Measurements from ENCODE around the gene AKAP7. TPM values are rescaled to one million over a fixed set of nuclear protein-coding genes. Genes with fewer than 3 reads are reported as not detected.

AKAP7 gene
- total and polyA plus RNA-seq, 2 donors (not counting 3 experiments of a cell fraction or from before 2014, with no cell fraction given): 0.76 to 3.3 TPM

- peaks cover 0 to 3% of the 10 kb centered on the region in 2 experiments for H3K27me3 ChIP-seq (ENCODE audit: control insufficient read depth in 2 of 2, insufficient read depth in 2 of 2, low read length in 2 of 2)
- CTCF ChIA-PET: interaction anchor here (1.4 kb wide), 1 partner anchor 39 kb away, joined by 3 read pairs; no protein-coding TSS in a partner anchor
- intact Hi-C loops (cut with micrococcal nuclease) (no loop called here), dilution Hi-C loops (cut with MboI; ENCODE audit: extremely low pct_ligation_motif_present, low sequenced_read_pairs) (no loop called here)
- no peak overlapping the region for H3K4me2 ChIP-seq (ENCODE audit: insufficient read depth, low read length)
- H3K79me2 ChIP-seq (ENCODE audit: control insufficient read depth, insufficient read depth, low read length): no peaks in the 10 kb centered on the region
- FAIRE-seq: no peak
- BruUV-seq (replicated peaks): no TSS peak
- no peak overlapping the region for H3K9ac ChIP-seq (replicated peaks; ENCODE audit: extremely low read depth, insufficient read depth, low read length)
- no peaks in the 10 kb centered on the region for H3K4me1 ChIP-seq (ENCODE audit: control insufficient read depth, extremely low read depth, insufficient read depth, low read length)
- no peaks in the 10 kb centered on the region for H3K9me1 ChIP-seq (replicated peaks; ENCODE audit: control insufficient read depth, extremely low read depth, insufficient read depth, low read length)
- POLR2A ChIA-PET: no interaction called here
- DNase-seq (ENCODE audit: low read depth, low spot score): no peak
- H2AFZ ChIP-seq (ENCODE audit: low read depth, low read length): no peak overlapping the region
- no peaks in the 10 kb centered on the region for H4K20me1 ChIP-seq (replicated peaks; ENCODE audit: control insufficient read depth, extremely low read depth, insufficient read depth, low read length)
- H3K27ac ChIP-seq (ENCODE audit: insufficient read depth, low read depth, low read length): no peak overlapping the region
- H3K36me3 ChIP-seq (ENCODE audit: control insufficient read depth in 2 of 2, extremely low read depth in 1 of 2, insufficient read depth in 2 of 2, low read length in 2 of 2): no peaks in the 10 kb centered on the region
- H3K9me3 ChIP-seq (replicated peaks; ENCODE audit: control insufficient read depth, insufficient read depth, low read length): no peaks in the 10 kb centered on the region
- TF ChIP-seq POLR2AphosphoS5 (IDR thresholded peaks at IDR 0.05; ENCODE audit: insufficient read depth, low read depth, low read length) (no peak), MAX (IDR thresholded peaks at IDR 0.05; ENCODE audit: insufficient read depth, insufficient read length) (no peak), POLR2A (IDR thresholded peaks at IDR 0.05; ENCODE audit: low read depth, low read length) (no peak), FOS (IDR thresholded peaks at IDR 0.05; ENCODE audit: borderline replicate concordance, insufficient read depth, low read length) (no peak)
- no peak overlapping the region for H3K4me3 ChIP-seq (replicated peaks in 1 of 3; ENCODE audit: insufficient read depth in 1 of 3, low read depth in 1 of 3, low read length in 3 of 3)
Observed at GRCh38 chr6:131331151-131331550, 195.9 kb downstream of the AKAP7 start.

GRCh38 chr6:131331873-131332781 is 196.9 kb downstream of the AKAP7 start:
- intact Hi-C loops (cut with micrococcal nuclease) (no loop called here), dilution Hi-C loops (cut with MboI; ENCODE audit: extremely low pct_ligation_motif_present, low sequenced_read_pairs) (no loop called here)
- Histone ChIP-seq H4K20me1 (replicated peaks; ENCODE audit: control insufficient read depth, extremely low read depth, insufficient read depth, low read length) (no peaks in the 10 kb centered on the region), H3K27ac (ENCODE audit: insufficient read depth, low read depth, low read length) (no peak overlapping the region), H3K9ac (replicated peaks; ENCODE audit: extremely low read depth, insufficient read depth, low read length) (no peak overlapping the region), H3K79me2 (ENCODE audit: control insufficient read depth, insufficient read depth, low read length) (no peaks in the 10 kb centered on the region), H3K4me1 (ENCODE audit: control insufficient read depth, extremely low read depth, insufficient read depth, low read length) (no peaks in the 10 kb centered on the region), H2AFZ (ENCODE audit: low read depth, low read length) (no peak overlapping the region), H3K9me3 (replicated peaks; ENCODE audit: control insufficient read depth, insufficient read depth, low read length) (no peaks in the 10 kb centered on the region), H3K4me2 (ENCODE audit: insufficient read depth, low read length) (no peak overlapping the region), H3K27me3 (ENCODE audit: control insufficient read depth in 2 of 2, insufficient read depth in 2 of 2, low read length in 2 of 2) (peaks cover 0 to 3% of the 10 kb centered on the region in 2 experiments), H3K4me3 (replicated peaks in 1 of 3; ENCODE audit: insufficient read depth in 1 of 3, low read depth in 1 of 3, low read length in 3 of 3) (no peak overlapping the region), H3K9me1 (replicated peaks; ENCODE audit: control insufficient read depth, extremely low read depth, insufficient read depth, low read length) (no peaks in the 10 kb centered on the region), H3K36me3 (ENCODE audit: control insufficient read depth in 2 of 2, extremely low read depth in 1 of 2, insufficient read depth in 2 of 2, low read length in 2 of 2) (no peaks in the 10 kb centered on the region)
- TF ChIP-seq MYC (IDR thresholded peaks at IDR 0.05; ENCODE audit: low read depth, low read length) (no peak), EZH2 (IDR thresholded peaks at IDR 0.05; ENCODE audit: borderline replicate concordance, low read depth, low read length, severe bottlenecking) (no peak), MAX (IDR thresholded peaks at IDR 0.05; ENCODE audit: insufficient read depth, insufficient read length) (no peak), POLR2A (IDR thresholded peaks at IDR 0.05; ENCODE audit: low read depth, low read length) (no peak), GATA2 (IDR thresholded peaks at IDR 0.05; ENCODE audit: insufficient read depth, insufficient read length, low read depth, low read length) (no peak), POLR2AphosphoS5 (IDR thresholded peaks at IDR 0.05; ENCODE audit: insufficient read depth, low read depth, low read length) (no peak), CTCF (IDR thresholded peaks at IDR 0.05; ENCODE audit: extremely low read depth in 1 of 2, insufficient read depth in 1 of 2, low read depth in 1 of 2, low read length in 2 of 2) (no peak), JUN (IDR thresholded peaks at IDR 0.05; ENCODE audit: borderline replicate concordance, insufficient read depth, insufficient read length, low read depth) (no peak), FOS (IDR thresholded peaks at IDR 0.05; ENCODE audit: borderline replicate concordance, insufficient read depth, low read length) (no peak)
- DNase-seq (ENCODE audit: low read depth, low spot score): no peak
- no TSS peak for BruUV-seq (replicated peaks)
- ChIA-PET CTCF (no interaction called here), POLR2A (no interaction called here)
- no peak for FAIRE-seq
